AG04450 (cell line): ENCODE results near the gene TGM2. TPM values are rescaled to one million over a fixed set of nuclear protein-coding genes. Genes with fewer than 3 reads are reported as not detected.

Experiments used
- CTCF ChIA-PET: fragments of 300-600, 350-600 bp; formaldehyde crosslinking; extraction: SDS; loops from one replicate; lab custom pipeline; 2022; ENCODE audit warnings: antibody characterized with exemption, inconsistent platforms; lab: Charles Lee
- POLR2A ChIA-PET: fragments of 350-600 bp; formaldehyde crosslinking; extraction: SDS; loops from one replicate; lab custom pipeline; 2021; ENCODE audit warnings: antibody characterized with exemption, inconsistent platforms; lab: Yijun Ruan, JAX
- DNase-seq: peaks from one replicate; pipeline ENCODE4 v3.0.0-alpha.2; 2011; ENCODE audit warnings: low read depth, low spot score
- H3K27ac ChIP-seq: one replicate; pipeline ENCODE4 v1.5.1; 2012; ENCODE audit warnings: low read depth, low read length, control low read depth
- H3K27me3 ChIP-seq: one replicate; pipeline ENCODE4 v1.6.0; 2012; ENCODE audit warnings: low read length; ENCODE audit not compliant: control insufficient read depth, insufficient read depth
- H3K4me3 ChIP-seq: 2 replicates; pipeline ENCODE4 v1.5.1; 2011; ENCODE audit warnings: mild to moderate bottlenecking, low read depth, low read length, control low read depth
- H3K9me3 ChIP-seq: 2 replicates; pipeline ENCODE4 v1.5.1; 2012; ENCODE audit warnings: low read length; ENCODE audit not compliant: control insufficient read depth, insufficient read depth
- CTCF ChIP-seq: IDR thresholded peaks from 2 replicates; pipeline ENCODE4 v1.5.1; 2011; ENCODE audit warnings: low read depth, low read length, control low read depth, inconsistent platforms
- polyA plus RNA-seq: library from polyadenylated mRNA; depleted of rRNA; stranded (reverse); fragments of >200 nt; gene quantifications from 2 replicates; pipeline ENCODE4 v1.2.3, GENCODE V29; 2011

Gene TGM2
- polyA plus RNA-seq, 1 experiment: 326 TPM

GRCh38 chr20:38148328-38149102 lies 16.6 kb downstream of the TGM2 start:
- no peak for DNase-seq
- Histone ChIP-seq H3K4me3 (no peak overlapping the region), H3K9me3 (no peaks in the 10 kb centered on the region; the same call in 1 of the 2 replicates), H3K27me3 (no peaks in the 10 kb centered on the region), H3K27ac (no peak overlapping the region)
- POLR2A ChIA-PET: no interaction called here
- CTCF ChIA-PET: interaction anchor here (1.2 kb wide), 1 partner anchor 75 kb away, joined by 3 read pairs; no protein-coding TSS in a partner anchor
- no peak for TF ChIP-seq CTCF

GRCh38 chr20:38147751-38148150 lies 17.3 kb downstream of the TGM2 start:
- no peak for DNase-seq
- no peaks in the 10 kb centered on the region for H3K27me3 ChIP-seq
- no peaks in the 10 kb centered on the region; the same call in 1 of the 2 replicates for H3K9me3 ChIP-seq
- H3K27ac ChIP-seq: no peak overlapping the region
- H3K4me3 ChIP-seq: no peak overlapping the region
- POLR2A ChIA-PET: interaction anchor here (0.7 kb wide), 1 partner anchor 64 kb away, joined by 4 read pairs; no protein-coding TSS in a partner anchor
- no peak for TF ChIP-seq CTCF
- CTCF ChIA-PET: no interaction called here

- no peaks in the 10 kb centered on the region; the same call in 1 of the 2 replicates for H3K9me3 ChIP-seq
- H3K27ac ChIP-seq: no peak overlapping the region
- H3K4me3 ChIP-seq: no peak overlapping the region
- no peak for TF ChIP-seq CTCF
- no peaks in the 10 kb centered on the region for H3K27me3 ChIP-seq
- POLR2A ChIA-PET: interaction anchor here (0.7 kb wide), 1 partner anchor 63 kb away, joined by 4 read pairs; no protein-coding TSS in a partner anchor
- no peak for DNase-seq
- CTCF ChIA-PET: no interaction called here
Observed at GRCh38 chr20:38147163-38147562, 17.9 kb downstream of the TGM2 start.

GRCh38 chr20:38146628-38147027 lies 18.4 kb downstream of the TGM2 start:
- ChIA-PET CTCF (no interaction called here), POLR2A (no interaction called here)

More at GRCh38 chr20:38146628-38147027, 18.4 kb downstream of the TGM2 start:
- Histone ChIP-seq H3K27me3 (no peaks in the 10 kb centered on the region), H3K9me3 (no peaks in the 10 kb centered on the region; the same call in 1 of the 2 replicates), H3K27ac (no peak overlapping the region), H3K4me3 (no peak overlapping the region)
- no peak for DNase-seq
- no peak for TF ChIP-seq CTCF
